Suprapubic skin (tissue), 3 donors: Measurements from ENCODE around the gene RMND5B.

ENCODE experiments used
- CTCF ChIP-seq, 2 donors: fragments of 200-600 bp in 1 of 2; fragments of 450-650 bp in 1 of 2; sonication (generic) in 1 of 2; IDR thresholded peaks; one replicate each; pipeline ENCODE4 v1.5.1; 2016 to 2019; ENCODE audit warnings: antibody characterized with exemption in 2 of 2, mild to moderate bottlenecking in 1 of 2, moderate library complexity in 1 of 2
- POLR2A ChIP-seq, 2 donors: fragments of 450-650 bp; IDR thresholded peaks; one replicate each; pipeline ENCODE4 v1.6.1; 2017; ENCODE audit warnings: antibody characterized with exemption in 2 of 2, mild to moderate bottlenecking in 2 of 2, moderate library complexity in 2 of 2

- no peak for TF ChIP-seq CTCF (IDR thresholded peaks at IDR 0.05)
- TF ChIP-seq POLR2A (IDR thresholded peaks at IDR 0.05), result no peak
These were observed 16.3 kb upstream of the RMND5B start for GRCh38 chr5:178114325-178115135.
